ENCODE results near the gene SERPIND1.
"Not testable (repeated sequence)": the region's sequence is repeated elsewhere in the genome, so short reads cannot be mapped to it uniquely, and the experiment has no call there.

SERPIND1 gene

GRCh38 chr22:20763630-20764470 is 10.1 kb upstream of the SERPIND1 start:
- H3K4me3 ChIP-seq (ENCODE audit: control insufficient read depth, low read depth, low read length), result no peak overlapping the region
- peak; percentile 60 for DNase-seq (ENCODE audit: low read depth)
- TF ChIP-seq, protein P1, sequence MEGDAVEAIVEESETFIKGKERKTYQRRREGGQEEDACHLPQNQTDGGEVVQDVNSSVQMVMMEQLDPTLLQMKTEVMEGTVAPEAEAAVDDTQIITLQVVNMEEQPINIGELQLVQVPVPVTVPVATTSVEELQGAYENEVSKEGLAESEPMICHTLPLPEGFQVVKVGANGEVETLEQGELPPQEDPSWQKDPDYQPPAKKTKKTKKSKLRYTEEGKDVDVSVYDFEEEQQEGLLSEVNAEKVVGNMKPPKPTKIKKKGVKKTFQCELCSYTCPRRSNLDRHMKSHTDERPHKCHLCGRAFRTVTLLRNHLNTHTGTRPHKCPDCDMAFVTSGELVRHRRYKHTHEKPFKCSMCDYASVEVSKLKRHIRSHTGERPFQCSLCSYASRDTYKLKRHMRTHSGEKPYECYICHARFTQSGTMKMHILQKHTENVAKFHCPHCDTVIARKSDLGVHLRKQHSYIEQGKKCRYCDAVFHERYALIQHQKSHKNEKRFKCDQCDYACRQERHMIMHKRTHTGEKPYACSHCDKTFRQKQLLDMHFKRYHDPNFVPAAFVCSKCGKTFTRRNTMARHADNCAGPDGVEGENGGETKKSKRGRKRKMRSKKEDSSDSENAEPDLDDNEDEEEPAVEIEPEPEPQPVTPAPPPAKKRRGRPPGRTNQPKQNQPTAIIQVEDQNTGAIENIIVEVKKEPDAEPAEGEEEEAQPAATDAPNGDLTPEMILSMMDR (conservative IDR thresholded peaks at IDR 0.05; ENCODE audit: control insufficient read depth, insufficient read depth, low read depth, low read length), result no peak

- TF ChIP-seq, protein P1 (conservative IDR thresholded peaks at IDR 0.05; ENCODE audit: control insufficient read depth, insufficient read depth, low read depth, low read length), result no peak
- DNase-seq (ENCODE audit: low read depth), result no peak
- no peak overlapping the region for H3K4me3 ChIP-seq (ENCODE audit: control insufficient read depth, low read depth, low read length)
Measured at GRCh38 chr22:20764471-20764720, 9.5 kb upstream of the SERPIND1 start.

DNA sequence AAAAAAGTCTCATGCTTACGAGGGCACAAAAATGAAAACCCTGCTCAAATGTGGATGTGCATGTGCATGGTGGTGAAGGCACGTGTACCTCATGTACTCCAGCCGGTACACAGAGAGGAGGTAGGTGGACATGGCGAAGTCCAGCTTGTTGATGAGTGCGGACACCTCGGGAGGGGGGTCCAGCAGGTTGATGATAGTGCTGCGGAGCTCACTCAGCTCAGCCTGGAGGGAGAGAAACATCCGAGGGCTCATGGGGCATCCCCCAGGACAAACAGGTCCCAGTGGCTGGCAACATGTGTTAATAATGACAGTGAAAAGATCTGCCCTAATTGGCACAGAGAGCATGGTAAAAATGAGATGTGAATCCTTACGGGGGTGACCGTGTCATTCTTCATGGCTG is 9.2 kb upstream of the SERPIND1 start:
- no peak overlapping the region for H3K4me3 ChIP-seq (ENCODE audit: control insufficient read depth, low read depth, low read length)
- TF ChIP-seq, protein P1 (conservative IDR thresholded peaks at IDR 0.05; ENCODE audit: control insufficient read depth, insufficient read depth, low read depth, low read length), result no peak
- DNase-seq (ENCODE audit: low read depth), result no peak

DNA sequence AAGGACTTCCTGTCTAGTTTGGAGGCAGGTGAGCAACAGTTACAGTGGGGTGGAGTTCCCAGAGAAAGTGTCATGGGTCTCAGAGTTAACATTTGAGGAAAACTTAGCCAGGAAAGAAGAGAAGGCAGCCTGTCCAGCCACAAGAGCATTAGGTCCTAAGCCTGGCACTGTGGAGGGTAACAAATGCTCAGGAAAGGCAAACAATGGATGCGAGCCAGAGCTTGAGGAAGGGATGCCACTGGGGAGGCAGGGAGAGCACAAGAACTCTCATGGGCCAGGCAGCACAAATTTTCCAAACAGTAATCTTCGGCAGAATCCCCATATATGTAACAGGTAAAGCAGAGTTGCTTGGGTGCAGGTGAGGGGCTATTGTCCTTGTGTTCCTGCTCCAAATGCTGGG is 8.0 kb upstream of the SERPIND1 start:
- DNase-seq (ENCODE audit: low read depth), result no peak
- H3K4me3 ChIP-seq (ENCODE audit: control insufficient read depth, low read depth, low read length), result no peak overlapping the region
- TF ChIP-seq, protein P1 (conservative IDR thresholded peaks at IDR 0.05; ENCODE audit: control insufficient read depth, insufficient read depth, low read depth, low read length), result no peak

- no peak for DNase-seq (ENCODE audit: low read depth)
- no peak overlapping the region for H3K4me3 ChIP-seq (ENCODE audit: control insufficient read depth, low read depth, low read length)
- TF ChIP-seq, protein P1 (conservative IDR thresholded peaks at IDR 0.05; ENCODE audit: control insufficient read depth, insufficient read depth, low read depth, low read length), result no peak
Measured at GRCh38 chr22:20766530-20766929, 7.4 kb upstream of the SERPIND1 start.

- DNase-seq (ENCODE audit: low read depth); H3K4me3 ChIP-seq (ENCODE audit: control insufficient read depth, low read depth, low read length): not testable (repeated sequence)
Measured at GRCh38 chr22:20769496-20769826, 4.5 kb upstream of the SERPIND1 start.

DNA sequence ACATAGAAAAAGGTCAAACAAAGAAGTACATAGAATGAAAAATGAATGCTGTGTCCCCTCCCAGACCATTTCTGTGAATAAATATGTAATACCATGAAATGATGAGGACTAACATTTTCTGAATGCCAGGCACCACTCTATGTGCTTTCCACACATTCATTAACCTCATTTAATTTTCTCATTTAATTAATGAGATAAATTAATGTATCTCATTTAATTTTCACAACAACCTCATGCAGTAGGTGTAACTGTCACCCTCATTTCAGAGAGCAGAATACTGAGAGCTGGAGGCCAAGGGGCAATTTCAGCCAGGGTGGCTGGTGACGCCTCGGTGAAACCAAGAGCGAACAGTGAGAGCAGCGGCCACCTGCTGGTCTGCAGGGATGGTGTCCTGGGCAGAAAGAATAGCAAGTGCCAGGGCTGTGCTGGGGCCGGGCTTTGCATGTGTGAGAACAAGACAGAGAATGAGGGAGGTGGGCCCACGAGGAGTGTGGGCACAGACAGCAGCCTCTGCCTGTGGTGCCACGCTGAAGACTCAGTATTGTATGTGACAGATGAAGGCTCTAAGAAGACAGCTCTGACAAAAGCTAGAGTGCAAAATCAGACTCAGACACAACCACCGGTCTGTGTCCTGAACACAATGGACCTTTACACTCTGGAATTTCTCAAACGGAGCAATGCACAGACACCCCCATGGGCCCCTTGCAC is 1.8 kb upstream of the SERPIND1 start:
- DNase-seq (ENCODE audit: low read depth), result no peak
- TF ChIP-seq, protein P1 (conservative IDR thresholded peaks at IDR 0.05; ENCODE audit: control insufficient read depth, insufficient read depth, low read depth, low read length), result no peak
- H3K4me3 ChIP-seq (ENCODE audit: control insufficient read depth, low read depth, low read length), result no peak overlapping the region
